ENCODE results near the gene USP51. TPM values are rescaled to one million over a fixed set of nuclear protein-coding genes. Genes with fewer than 3 reads are reported as not detected.

USP51 gene
- total RNA-seq (1 to 10 TPM; 1.5 to 4.9 (median 2.3) TPM), polyA plus RNA-seq (under 1 TPM; 0.25 to 0.66 TPM)
- long read RNA-seq, donor 1, partial matches to known transcripts = 0 of 2 reads
- long read RNA-seq, donor 1, other reads (novel, unspliced or antisense) = 2 of 2 reads
- long read RNA-seq, donor 2, partial matches to known transcripts = 0 of 2 reads
- long read RNA-seq, donor 2, other reads (novel, unspliced or antisense) = 2 of 2 reads
- long read RNA-seq, donor 3, partial matches to known transcripts = 0 of 3 reads
- long read RNA-seq, donor 3, other reads (novel, unspliced or antisense) = 3 of 3 reads

- Histone ChIP-seq H3K9me3 (no peaks in the 10 kb centered on the region), H3K4me1 (peaks cover 0 to 11% (median 2%) of the 10 kb centered on the region in 9 donors), H3K4me3 (peak within 1 kb of the TSS; percentile 45 to 81 (median 72)), H3K27me3 (no peaks in the 10 kb centered on the region), H3K36me3 (no peaks in the 10 kb centered on the region), H3K27ac (peak within 1 kb of the TSS; percentile 84 to 97 (median 92))
- TF ChIP-seq, protein P1, sequence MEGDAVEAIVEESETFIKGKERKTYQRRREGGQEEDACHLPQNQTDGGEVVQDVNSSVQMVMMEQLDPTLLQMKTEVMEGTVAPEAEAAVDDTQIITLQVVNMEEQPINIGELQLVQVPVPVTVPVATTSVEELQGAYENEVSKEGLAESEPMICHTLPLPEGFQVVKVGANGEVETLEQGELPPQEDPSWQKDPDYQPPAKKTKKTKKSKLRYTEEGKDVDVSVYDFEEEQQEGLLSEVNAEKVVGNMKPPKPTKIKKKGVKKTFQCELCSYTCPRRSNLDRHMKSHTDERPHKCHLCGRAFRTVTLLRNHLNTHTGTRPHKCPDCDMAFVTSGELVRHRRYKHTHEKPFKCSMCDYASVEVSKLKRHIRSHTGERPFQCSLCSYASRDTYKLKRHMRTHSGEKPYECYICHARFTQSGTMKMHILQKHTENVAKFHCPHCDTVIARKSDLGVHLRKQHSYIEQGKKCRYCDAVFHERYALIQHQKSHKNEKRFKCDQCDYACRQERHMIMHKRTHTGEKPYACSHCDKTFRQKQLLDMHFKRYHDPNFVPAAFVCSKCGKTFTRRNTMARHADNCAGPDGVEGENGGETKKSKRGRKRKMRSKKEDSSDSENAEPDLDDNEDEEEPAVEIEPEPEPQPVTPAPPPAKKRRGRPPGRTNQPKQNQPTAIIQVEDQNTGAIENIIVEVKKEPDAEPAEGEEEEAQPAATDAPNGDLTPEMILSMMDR (IDR thresholded peaks at IDR 0.05) = peak in 3 of 9 donors; percentile 5 to 33 (median 10)
- WGBS, 2 donors = 1% methylated on average over 32 to 34 of the region's 34 CpGs
- DNase-seq = peak; percentile 22 to 49
- ATAC-seq = peak; percentile 43 to 84 (median 76)
- intact Hi-C loops (cut with DNase I) = no loop called here
These were observed at the start of gene USP51 for GRCh38 chrX:55489314-55490009. TSS of gene USP51 (minus strand) at chrX:55489848. CDS start at chrX:55488939, 909 bp downstream.

- Histone ChIP-seq H3K4me3 (no peak overlapping the region), H3K27me3 (peaks cover 0 to 19% (median 0%) of the 10 kb centered on the region in 7 donors), H3K9me3 (no peaks in the 10 kb centered on the region), H3K27ac (no peak overlapping the region), H3K36me3 (no peaks in the 10 kb centered on the region), H3K4me1 (no peaks in the 10 kb centered on the region)
- no peak for DNase-seq
- TF ChIP-seq, protein P1 (IDR thresholded peaks at IDR 0.05) = peak in 4 of 9 donors; percentile 14 to 41 (median 22)
- ATAC-seq = peak in 1 of 8 donors; percentile 44
- whole genome bisulfite sequencing, 2 donors = 31 to 37% methylated on average over 3 of the region's 3 CpGs
- intact Hi-C loops (cut with DNase I) = loop anchor here in 1 of 10 donors (10.0 kb wide), 1 partner anchor 390 kb away; no protein-coding TSS in a partner anchor
These were observed 34.8 kb upstream of the USP51 start for GRCh38 chrX:55524487-55524886.

DNA sequence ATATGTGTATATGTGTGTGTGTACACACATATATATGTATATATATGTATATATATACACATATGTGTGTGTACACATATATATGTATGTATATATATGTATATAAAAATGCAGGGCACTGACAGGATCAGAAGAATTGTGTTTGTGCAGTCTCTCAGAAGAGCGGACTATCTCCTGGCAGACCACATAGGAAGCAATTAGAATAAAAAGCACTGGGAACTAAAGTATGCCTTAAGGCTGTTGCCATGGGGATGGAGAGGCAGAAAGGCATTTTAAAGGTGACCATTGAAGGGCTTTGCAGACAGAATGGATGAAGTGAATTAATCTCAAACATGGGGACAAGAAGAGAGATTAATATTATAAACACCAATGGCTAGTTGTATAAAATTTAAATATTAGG lies 33.7 kb upstream of the USP51 start:
- 68 to 72% methylated on average over 1 of the region's 1 CpG for WGBS, 2 donors
- peaks cover 0 to 19% (median 0%) of the 10 kb centered on the region in 7 donors for H3K27me3 ChIP-seq
- H3K36me3 ChIP-seq = no peaks in the 10 kb centered on the region
- no peak for ATAC-seq
- no peak overlapping the region for H3K4me3 ChIP-seq
- peak overlapping the region in 2 of 10 donors; percentile 62 to 73 for H3K27ac ChIP-seq
- no peaks in the 10 kb centered on the region for H3K9me3 ChIP-seq
- TF ChIP-seq, protein P1 (IDR thresholded peaks at IDR 0.05) = no peak
- intact Hi-C loops (cut with DNase I) = loop anchor here in 1 of 10 donors (10.0 kb wide), 1 partner anchor 389 kb away; no protein-coding TSS in a partner anchor
- H3K4me1 ChIP-seq = no peaks in the 10 kb centered on the region
- DNase-seq = no peak

GRCh38 chrX:55522596-55523276 lies 33.1 kb upstream of the USP51 start:
- 45 to 55% methylated on average over 16 to 17 of the region's 17 CpGs for WGBS, 2 donors
- Histone ChIP-seq H3K4me3 (no peak overlapping the region), H3K27me3 (peaks cover 0 to 19% (median 0%) of the 10 kb centered on the region in 7 donors), H3K27ac (peak overlapping the region in 9 of 10 donors; percentile 20 to 73 (median 45)), H3K36me3 (no peaks in the 10 kb centered on the region), H3K9me3 (no peaks in the 10 kb centered on the region), H3K4me1 (no peaks in the 10 kb centered on the region)
- intact Hi-C loops (cut with DNase I) = loop anchor here in 1 of 10 donors (10.0 kb wide), 1 partner anchor 388 kb away; no protein-coding TSS in a partner anchor
- TF ChIP-seq, protein P1 (IDR thresholded peaks at IDR 0.05) = no peak
- ATAC-seq (peak; percentile 25 to 93 (median 74)), DNase-seq (peak in 1 of 2 donors; percentile 37)
